Effector CD4-positive, alpha-beta T cell (primary cell): Measurements from ENCODE around the gene ATF1.
"Not testable (repeated sequence)": the region's sequence is repeated elsewhere in the genome, so short reads cannot be mapped to it uniquely, and the experiment has no call there.

Source experiments
- DNase-seq: peaks from one replicate; pipeline ENCODE4 v3.0.0-alpha.2; 2020

ATF1 gene

DNA sequence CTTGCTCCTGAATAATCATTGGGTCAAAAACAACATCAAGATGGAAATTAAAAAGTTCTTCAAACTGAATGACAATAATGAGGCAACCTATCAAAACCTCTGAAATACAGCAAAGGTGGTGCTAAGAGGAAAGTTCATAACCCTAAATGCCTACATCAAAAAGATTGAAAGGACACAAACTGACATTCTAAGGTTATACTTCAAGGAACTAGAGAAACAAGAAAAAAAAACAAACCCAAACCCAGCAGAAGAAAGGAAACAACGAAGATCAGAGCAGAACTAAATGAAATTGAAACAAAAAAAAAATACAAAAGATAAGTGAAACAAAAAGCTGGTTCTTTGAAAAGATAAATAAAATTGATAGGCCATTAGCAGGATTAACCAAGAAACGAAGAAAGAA is 105.0 kb downstream of the ATF1 start:
- DNase-seq: not testable (repeated sequence)
